ENCODE results near the gene LLGL2.

- TF ChIP-seq CTCF (conservative IDR thresholded peaks at IDR 0.05 in 1 of 2, IDR thresholded peaks at IDR 0.05 in 1 of 2; ENCODE audit: low read depth in 1 of 2, low read length in 2 of 2) (no peak), EZH2 (IDR thresholded peaks at IDR 0.05; ENCODE audit: low read length, missing control alignments) (no peak)
These were observed 64.4 kb downstream of the LLGL2 start for GRCh38 chr17:75589919-75590303.
